ENCODE data around the gene VSTM4. TPM values are rescaled to one million over a fixed set of nuclear protein-coding genes. Genes with fewer than 3 reads are reported as not detected.
A peak's percentile ranks its signal among the peaks of the same experiment; 100 is the strongest.

Gene VSTM4
- total and polyA plus RNA-seq, 9 of the 15 experiments (the other 6 are each of a cell fraction or from before 2014, with no cell fraction given), result 1.0 to 7.9 (median 3.0) TPM

DNA sequence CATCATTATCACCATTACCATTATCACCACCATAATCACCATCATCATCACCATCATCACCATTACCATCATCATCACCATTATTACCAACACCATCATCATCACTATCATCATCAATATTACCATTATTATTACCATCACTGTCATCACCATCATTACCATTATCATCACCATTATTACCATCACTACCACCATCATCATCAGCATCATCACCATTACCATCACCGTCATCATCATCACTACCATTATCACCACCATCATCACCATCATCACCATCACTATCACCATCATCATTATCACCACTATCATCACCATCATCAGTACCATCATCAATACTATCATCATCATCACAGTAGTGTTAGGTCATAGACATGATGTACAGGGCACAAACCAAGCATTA, 81.4 kb downstream of the VSTM4 start (continued):
- TF ChIP-seq NELFE (IDR thresholded peaks at IDR 0.05; ENCODE audit: insufficient read depth, insufficient read length) (no peak), KLF10 (CRISPR knock-in tag; IDR thresholded peaks at IDR 0.05) (no peak), ATF1 (CRISPR knock-in tag; IDR thresholded peaks at IDR 0.05) (no peak), ATF1 (tag; IDR thresholded peaks at IDR 0.05) (peak; percentile 61), CHCHD3 (CRISPR knock-in tag; IDR thresholded peaks at IDR 0.05) (no peak), SRSF3 (IDR thresholded peaks at IDR 0.05; ENCODE audit: insufficient read depth, low read length) (no peak), ELF4 (CRISPR knock-in tag; IDR thresholded peaks at IDR 0.05) (no peak), ZNF766 (CRISPR knock-in tag; conservative IDR thresholded peaks at IDR 0.05) (no peak), TAF7 (tag; IDR thresholded peaks at IDR 0.05) (no peak), ZNF778 (CRISPR knock-in tag; IDR thresholded peaks at IDR 0.05) (no peak), FOS (IDR thresholded peaks at IDR 0.05; ENCODE audit: extremely low read depth, insufficient read length) (no peak), GTF2A2 (tag; IDR thresholded peaks at IDR 0.05) (no peak), JUN (IDR thresholded peaks at IDR 0.05; ENCODE audit: borderline replicate concordance, low read depth, low read length) (no peak), JUN (CRISPR knock-in tag; IDR thresholded peaks at IDR 0.05; ENCODE audit: borderline replicate concordance) (no peak), NFIC (IDR thresholded peaks at IDR 0.05) (no peak), ZC3H8 (IDR thresholded peaks at IDR 0.05) (0 out of 2 replicates have a peak, but pooled peaks have one; percentile 51), ZFP1 (CRISPR knock-in tag; IDR thresholded peaks at IDR 0.05) (no peak), TCF3 (CRISPR knock-in tag; IDR thresholded peaks at IDR 0.05) (no peak), ZNF436 (CRISPR knock-in tag; IDR thresholded peaks at IDR 0.05) (no peak), ARID2 (IDR thresholded peaks at IDR 0.05) (peak; percentile 59; the same call in 1 of the 2 replicates), IFI16 (CRISPR knock-in tag; IDR thresholded peaks at IDR 0.05) (no peak), PCBP1 (IDR thresholded peaks at IDR 0.05; ENCODE audit: low read depth, low read length, poor library complexity, severe bottlenecking) (no peak), HMG20A (CRISPR knock-in tag; conservative IDR thresholded peaks at IDR 0.05) (no peak), ZNF586 (CRISPR knock-in tag; conservative IDR thresholded peaks at IDR 0.05) (no peak)
- TF ChIP-seq, protein P1, sequence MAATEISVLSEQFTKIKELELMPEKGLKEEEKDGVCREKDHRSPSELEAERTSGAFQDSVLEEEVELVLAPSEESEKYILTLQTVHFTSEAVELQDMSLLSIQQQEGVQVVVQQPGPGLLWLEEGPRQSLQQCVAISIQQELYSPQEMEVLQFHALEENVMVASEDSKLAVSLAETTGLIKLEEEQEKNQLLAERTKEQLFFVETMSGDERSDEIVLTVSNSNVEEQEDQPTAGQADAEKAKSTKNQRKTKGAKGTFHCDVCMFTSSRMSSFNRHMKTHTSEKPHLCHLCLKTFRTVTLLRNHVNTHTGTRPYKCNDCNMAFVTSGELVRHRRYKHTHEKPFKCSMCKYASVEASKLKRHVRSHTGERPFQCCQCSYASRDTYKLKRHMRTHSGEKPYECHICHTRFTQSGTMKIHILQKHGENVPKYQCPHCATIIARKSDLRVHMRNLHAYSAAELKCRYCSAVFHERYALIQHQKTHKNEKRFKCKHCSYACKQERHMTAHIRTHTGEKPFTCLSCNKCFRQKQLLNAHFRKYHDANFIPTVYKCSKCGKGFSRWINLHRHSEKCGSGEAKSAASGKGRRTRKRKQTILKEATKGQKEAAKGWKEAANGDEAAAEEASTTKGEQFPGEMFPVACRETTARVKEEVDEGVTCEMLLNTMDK (IDR thresholded peaks at IDR 0.05; ENCODE audit: borderline replicate concordance, insufficient read depth, low read depth, low read length, poor library complexity, severe bottlenecking), result no peak
- TF ChIP-seq, protein P2, sequence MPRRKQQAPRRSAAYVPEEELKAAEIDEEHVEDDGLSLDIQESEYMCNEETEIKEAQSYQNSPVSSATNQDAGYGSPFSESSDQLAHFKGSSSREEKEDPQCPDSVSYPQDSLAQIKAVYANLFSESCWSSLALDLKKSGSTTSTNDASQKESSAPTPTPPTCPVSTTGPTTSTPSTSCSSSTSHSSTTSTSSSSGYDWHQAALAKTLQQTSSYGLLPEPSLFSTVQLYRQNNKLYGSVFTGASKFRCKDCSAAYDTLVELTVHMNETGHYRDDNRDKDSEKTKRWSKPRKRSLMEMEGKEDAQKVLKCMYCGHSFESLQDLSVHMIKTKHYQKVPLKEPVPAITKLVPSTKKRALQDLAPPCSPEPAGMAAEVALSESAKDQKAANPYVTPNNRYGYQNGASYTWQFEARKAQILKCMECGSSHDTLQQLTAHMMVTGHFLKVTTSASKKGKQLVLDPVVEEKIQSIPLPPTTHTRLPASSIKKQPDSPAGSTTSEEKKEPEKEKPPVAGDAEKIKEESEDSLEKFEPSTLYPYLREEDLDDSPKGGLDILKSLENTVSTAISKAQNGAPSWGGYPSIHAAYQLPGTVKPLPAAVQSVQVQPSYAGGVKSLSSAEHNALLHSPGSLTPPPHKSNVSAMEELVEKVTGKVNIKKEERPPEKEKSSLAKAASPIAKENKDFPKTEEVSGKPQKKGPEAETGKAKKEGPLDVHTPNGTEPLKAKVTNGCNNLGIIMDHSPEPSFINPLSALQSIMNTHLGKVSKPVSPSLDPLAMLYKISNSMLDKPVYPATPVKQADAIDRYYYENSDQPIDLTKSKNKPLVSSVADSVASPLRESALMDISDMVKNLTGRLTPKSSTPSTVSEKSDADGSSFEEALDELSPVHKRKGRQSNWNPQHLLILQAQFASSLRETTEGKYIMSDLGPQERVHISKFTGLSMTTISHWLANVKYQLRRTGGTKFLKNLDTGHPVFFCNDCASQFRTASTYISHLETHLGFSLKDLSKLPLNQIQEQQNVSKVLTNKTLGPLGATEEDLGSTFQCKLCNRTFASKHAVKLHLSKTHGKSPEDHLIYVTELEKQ (CRISPR knock-in tag; IDR thresholded peaks at IDR 0.05), result no peak
